ENCODE results near the gene TMEM121B.

Gene TMEM121B

DNA sequence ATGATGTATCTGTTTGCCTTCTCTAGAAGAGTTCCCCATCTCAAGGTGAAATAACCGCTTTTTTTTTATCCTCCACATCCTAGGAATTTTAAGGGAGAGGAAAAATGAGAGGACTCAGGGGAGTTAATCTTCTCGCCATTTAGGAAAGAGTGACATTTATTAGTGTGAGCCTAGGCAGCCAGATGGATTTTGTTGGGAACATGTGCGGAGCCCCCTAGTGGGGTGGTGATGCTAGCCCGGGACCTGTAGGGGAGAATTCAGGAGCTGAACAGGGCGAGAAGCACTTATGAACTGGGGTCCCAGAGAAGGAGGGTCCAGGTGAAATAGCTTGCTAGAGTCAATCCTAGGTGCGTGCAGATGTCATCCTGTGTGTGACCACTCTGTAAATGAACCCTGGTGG is 25.6 kb downstream of the TMEM121B start:
- DNase-seq (ENCODE audit: low read depth in 1 of 2, low spot score in 1 of 2): no peak

DNA sequence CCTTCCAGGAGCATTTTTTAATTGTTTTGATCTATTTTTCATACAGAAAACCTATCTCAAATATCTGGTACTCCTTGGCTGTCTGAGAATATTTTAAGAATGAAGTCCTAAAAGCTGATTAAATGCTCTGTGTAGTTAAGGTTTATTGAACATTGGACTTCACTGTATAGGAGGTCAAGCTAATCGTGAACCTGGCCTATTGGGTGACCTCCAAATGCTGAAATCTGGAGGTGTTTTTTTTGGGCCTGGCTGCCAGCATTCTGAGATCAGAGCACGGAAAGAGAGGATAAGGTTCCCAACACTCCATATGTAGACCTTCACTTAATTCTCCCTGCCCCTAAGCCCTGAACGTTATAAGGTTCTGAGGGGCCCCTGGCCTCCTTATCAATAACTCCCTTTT is 28.1 kb downstream of the TMEM121B start:
- no peak for DNase-seq (ENCODE audit: low read depth in 1 of 2, low spot score in 1 of 2)

DNA sequence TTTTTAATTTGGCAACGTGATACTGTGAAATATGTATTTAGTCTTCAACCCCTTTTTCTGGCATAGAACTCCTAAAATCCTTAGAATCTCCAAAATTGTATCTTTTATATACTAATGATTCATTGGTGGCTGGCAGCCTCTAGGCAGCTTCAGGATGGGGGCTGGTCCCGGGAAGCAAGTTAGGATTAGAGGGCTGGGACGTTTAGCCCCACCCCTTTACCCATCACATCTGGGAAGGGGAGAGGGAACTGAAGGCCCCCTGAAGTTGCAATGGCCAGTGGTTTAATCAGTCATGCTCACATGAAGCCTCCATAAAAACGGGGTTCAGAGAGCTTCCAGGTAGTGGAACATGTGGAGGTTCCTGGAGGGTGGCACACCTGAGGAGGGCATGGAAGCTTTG is 29.3 kb downstream of the TMEM121B start:
- no peak for DNase-seq (ENCODE audit: low read depth in 1 of 2, low spot score in 1 of 2)

DNA sequence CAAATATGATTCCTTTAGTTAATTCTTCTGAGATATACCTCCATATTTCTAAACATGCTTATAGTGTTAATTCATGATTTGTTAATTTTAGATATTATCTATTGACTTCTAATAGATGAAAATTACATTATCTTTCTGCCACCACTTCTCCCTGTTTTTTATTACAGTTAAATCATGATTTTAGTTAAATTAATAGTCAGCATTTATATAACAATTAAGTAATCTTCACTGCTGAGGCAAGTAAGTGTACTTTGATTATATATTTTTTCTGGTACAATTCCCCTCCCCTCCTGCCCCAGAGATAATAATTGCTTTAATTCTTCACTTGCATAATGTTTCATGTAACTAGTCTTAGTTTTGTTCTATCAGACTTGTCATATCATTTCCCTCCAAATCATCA is 30.6 kb downstream of the TMEM121B start:
- DNase-seq (ENCODE audit: low read depth in 1 of 2, low spot score in 1 of 2): no peak

DNA sequence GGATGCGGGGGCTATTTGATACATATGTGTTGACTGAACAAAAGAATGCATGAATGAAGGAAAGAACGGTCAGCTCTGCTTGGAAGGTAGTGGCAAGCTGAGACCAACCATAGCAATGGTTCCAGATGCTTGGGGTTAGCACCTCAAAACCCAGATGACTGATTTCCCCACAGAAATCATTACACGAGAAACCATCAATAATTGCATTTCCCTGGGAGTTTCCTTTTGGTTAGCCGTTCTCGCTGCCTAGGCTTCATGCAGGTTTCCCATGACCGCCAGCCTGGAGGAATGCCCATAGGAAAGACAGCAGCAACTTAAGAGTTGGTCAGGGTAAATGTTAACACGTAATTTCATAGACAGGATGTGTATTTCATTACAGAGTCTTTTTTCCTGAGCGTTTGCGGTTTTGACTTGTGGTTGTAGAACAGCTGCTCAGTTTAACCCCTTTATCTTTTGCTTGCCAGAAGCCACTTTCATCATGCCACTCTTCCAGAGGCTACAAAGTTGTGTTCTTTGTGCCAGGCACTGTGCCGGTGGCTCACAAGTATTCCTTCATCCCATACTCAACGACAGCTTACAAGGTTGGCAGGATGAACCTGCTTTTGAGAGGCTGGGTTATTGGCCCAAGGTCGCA is 33.5 kb downstream of the TMEM121B start:
- DNase-seq (ENCODE audit: low read depth in 1 of 2, low spot score in 1 of 2): no peak

DNA sequence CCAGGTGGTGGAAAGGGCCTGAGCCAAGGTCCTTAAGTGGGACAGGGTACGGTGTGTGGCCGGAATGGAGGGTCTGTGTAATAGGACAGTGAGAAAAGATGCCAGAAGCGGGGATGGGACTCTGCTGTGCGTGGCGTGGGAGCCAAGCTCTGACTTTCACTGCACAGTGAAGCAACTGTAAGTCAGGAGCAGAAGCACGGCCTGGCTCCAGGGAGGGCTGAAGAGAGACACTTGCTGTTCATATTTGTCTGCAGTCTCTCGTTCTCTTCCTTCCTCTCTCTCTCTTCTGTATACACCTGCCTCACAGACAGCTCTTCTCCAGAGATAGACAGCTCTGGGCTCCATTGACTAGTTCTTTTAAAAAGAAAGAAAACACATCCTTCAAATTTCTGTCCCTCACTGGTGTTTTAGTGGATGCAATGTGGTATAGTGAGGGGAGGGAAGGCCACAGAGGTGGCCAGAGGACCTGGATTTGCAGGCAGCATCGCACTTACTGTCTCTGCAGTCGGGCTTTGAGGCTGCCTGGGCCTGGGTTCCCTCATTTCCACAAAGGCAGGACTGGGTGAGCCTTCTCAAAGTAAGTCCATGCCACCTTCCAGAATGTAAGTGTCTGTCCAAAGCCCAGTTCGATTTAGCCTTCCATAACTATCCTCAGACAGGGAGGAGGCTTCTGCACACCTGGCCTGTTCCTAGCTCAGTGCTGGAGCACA is 34.2 kb downstream of the TMEM121B start:
- DNase-seq (ENCODE audit: low read depth in 1 of 2, low spot score in 1 of 2): no peak

DNA sequence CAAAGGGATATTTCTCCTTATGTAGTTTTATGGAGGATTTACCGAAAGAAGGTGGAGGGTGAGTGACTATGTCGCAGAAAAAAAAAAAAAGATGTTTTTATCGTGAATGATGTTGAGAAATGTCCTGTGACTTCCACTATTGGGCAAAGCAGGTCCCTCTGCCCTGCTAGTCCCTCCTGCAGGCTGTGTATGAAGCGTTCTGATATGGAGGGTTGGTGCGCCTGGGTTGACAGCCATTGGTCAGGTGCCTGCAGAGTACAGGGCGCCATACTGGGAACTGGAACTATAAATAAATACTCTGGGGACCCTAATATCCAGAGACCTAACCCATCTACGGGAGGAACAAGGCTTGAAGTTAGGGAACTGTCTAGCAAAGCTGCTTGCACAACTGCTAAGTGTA is 34.9 kb downstream of the TMEM121B start:
- no peak for DNase-seq (ENCODE audit: low read depth in 1 of 2, low spot score in 1 of 2)

DNA sequence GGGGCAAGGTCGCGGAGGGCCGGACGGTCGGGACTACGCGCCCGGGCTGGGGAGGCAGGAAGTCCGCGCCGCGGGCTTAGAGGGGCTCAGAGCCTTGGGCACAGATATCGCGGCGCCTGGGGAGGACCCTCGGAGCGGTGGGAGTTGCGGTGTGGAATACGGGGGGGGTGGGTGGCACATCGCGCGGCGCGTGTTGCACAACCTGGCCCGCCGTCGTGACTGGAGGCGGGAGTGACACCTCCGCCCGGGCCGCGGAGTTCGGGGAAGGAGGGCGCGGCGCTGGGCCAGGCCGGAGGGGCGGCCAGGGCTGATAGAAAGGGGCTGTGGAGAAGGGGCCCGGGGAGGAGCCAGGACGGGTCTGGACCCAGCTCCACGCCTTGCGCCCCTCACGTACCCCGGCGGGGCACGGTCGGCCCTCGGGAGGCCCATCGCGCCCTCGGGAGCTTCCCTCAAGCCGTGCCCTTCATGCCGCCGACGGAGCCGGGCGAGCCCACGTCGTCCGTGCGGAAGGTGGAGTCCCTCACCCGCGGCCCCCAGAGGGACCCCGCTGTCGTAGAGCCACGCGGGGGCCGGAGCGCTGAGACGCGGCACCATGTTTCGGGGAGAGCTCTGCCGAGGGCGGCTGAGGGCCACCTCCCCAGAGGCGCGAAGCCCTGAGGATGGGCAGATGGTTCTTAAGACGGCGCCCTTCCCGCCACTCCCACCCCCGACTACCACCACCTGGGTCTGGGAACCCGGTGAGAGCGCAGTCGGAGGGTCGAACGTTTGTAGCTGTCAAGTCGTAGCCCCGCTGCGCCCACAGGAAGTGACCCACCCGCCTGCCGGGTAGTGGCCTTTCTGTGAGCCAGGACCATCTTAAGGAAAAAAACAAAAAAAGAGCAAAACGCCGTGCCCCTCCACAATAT is 35.6 kb downstream of the TMEM121B start:
- no peak for DNase-seq (ENCODE audit: low read depth in 1 of 2, low spot score in 1 of 2)

DNA sequence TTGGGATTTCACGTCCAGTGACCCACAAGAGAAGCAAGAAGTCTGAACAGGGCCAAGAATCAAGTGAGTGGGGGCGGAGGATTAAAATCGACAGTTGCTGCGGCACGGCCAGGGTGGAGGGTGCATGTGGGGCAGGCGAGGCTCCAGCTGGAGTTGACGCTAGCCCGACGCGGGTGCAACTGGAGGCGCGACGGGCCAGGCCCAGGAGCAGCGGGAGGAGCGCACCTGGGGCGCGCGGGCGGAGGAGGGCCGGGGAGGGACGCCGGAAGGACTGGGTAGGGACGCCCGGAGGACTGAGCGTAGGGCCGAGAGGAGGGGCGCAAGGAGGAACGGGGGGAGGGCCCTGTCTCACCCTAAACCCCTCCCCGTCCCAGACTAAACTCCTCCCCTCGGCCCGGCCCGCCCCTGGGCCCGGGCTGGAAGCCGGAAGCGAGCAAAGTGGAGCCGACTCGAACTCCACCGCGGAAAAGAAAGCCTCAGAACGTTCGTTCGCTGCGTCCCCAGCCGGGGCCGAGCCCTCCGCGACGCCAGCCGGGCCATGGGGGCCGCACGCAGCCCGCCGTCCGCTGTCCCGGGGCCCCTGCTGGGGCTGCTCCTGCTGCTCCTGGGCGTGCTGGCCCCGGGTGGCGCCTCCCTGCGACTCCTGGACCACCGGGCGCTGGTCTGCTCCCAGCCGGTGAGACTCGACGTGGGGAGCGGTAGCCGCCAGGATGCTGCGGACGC is 36.4 kb downstream of the TMEM121B start, which contains the start of gene IL17RA:
Gene IL17RA, plus strand, starts transcription at position 447 of the 723 bp plus-strand sequence. Its CDS starts 92 bp downstream, at position 539.
- peak; percentile 91 for DNase-seq (ENCODE audit: low read depth in 1 of 2, low spot score in 1 of 2)

DNA sequence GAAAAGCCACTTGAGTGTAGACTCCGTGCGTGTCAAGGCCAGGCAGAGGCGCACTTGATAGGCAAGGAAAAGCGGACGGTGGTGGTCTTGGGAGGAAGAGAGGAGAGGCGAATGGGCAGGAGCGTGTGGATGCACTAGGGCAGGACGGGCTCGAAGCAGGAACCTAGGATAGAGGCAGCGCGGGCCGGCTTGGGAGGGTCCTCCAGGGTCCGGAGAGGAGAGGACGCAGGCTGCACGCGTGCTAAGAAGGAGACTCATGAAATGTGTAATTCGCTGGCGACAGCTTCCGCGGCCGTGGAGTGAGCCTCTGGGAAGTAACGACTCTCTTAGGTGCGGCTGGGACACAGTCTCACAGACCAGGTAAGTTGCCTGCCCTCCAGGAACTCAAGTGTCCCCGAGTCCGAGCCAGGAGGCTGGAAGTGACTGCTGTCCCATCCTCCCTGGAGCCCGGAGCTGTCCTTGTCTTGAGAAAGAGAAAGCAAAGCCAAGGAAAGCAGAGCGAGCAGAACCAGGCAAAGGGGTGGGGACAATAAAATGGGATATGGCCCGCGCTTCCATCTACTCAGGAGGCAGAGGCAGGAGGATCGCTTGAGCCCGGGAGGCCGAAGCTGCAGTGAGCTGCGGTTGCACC is 37.2 kb downstream of the TMEM121B start:
- DNase-seq (ENCODE audit: low read depth in 1 of 2, low spot score in 1 of 2): no peak

DNA sequence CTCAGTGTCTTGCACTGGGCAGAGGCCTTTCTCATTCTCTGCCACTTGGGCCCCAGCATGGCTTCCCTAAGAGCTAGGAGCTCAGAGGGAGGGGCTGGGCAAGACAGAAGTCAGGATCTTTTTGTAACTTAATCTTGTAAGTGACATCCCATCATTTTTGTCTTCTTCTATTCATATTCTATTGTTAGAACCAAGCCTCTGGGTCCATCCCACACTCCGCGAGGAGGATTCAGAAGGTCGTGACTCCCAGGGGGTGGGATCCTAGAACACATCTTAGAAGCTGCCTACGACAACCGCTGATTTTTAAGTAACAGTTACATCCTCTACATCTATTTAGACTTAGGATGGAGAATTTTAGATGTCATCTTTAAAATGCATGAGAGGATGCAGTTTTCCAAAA is 37.9 kb downstream of the TMEM121B start:
- no peak for DNase-seq (ENCODE audit: low read depth in 1 of 2, low spot score in 1 of 2)

DNA sequence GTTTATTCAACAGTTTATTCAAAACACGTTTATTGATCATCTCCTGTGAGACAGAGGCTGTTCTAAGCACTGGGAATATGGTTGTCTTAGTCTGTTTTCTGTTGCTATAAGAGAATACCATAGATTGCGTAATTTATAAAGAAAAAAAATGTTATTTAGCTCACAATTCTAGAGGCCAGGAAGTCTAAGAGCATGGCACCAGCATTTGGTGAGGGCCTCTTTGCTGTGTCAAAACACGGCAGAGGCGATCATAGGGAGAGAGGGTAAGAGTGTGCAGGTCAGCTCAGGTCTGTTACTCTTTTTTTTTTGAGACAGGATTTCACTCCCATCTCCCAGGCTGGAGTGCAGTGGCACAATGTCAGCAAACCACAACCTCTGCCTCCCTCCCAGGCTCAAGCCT is 41.6 kb downstream of the TMEM121B start:
- DNase-seq (ENCODE audit: low read depth in 1 of 2, low spot score in 1 of 2): no peak

DNA sequence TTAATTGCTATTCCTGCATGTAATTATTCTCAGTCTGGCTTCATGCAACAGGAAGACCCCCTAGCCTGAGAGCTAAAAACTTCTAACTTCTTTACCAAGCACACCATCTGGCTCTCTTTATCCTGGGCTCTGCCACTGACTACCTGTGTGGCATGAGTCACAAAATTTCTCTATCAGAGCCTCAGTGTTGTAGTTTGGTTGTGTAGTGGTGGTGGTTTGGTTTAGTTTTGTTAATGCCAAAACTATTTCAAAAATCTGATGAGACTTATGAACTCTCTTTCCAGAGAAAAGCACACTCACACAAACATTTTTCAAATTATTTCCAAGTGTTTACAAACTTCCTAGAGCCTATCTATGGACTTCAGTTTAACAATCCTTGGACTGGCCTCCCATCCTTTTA is 43.9 kb downstream of the TMEM121B start:
- DNase-seq (ENCODE audit: low read depth in 1 of 2, low spot score in 1 of 2): no peak

DNA sequence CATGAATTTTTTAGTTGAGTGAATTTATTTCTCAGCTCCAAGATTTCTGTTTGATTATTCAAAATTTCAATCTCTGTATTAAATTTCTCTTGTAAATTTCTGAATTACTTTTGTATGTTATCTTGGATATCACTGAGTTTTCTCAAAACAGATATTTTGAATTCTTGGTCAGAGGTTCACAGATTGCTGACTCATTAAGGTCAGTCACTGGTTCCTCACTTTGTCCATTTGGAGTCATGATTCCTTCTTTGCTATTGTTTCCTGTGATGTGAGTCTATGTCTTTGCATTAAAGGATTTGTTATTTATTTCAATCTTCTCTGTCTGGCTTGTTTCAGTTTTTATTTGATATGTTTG is 46.5 kb downstream of the TMEM121B start:
- no peak for DNase-seq (ENCODE audit: low read depth in 1 of 2, low spot score in 1 of 2)

DNA sequence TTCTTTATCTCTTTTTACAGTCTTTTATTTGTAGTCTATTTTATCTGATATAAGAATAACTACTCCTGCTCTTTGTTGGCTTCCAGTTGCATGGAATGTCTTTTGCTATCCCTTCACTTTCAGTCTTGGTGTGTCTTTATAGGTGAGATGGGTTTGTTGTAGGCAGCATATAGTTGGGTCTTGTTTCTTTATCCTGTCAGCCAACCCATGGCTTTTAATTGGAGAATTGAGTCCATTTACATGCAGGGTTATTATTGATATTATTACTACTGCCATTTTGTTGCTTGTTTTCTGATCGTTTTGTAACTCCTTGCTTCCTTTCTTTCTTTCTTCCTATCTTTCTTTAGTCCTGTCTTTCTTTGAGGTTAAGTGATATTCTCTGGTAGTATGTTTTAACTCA is 48.3 kb downstream of the TMEM121B start:
- no peak for DNase-seq (ENCODE audit: low read depth in 1 of 2, low spot score in 1 of 2)
